ENCODE data around the gene EED. TPM values are rescaled to one million over a fixed set of nuclear protein-coding genes. Genes with fewer than 3 reads are reported as not detected.

Gene EED
- total RNA-seq, 4 donors from 2014 or later: 25.5 to 46.0 (median 33.0) TPM

GRCh38 chr11:86259730-86260129 is 15.2 kb downstream of the EED start:
- Histone ChIP-seq H3K27me3 (no peaks in the 10 kb centered on the region), H3K27ac (no peak overlapping the region), H3K9me3 (no peaks in the 10 kb centered on the region), H3K4me3 (replicated peaks in 1 of 3) (no peak overlapping the region), H3K36me3 (peaks cover 8 to 9% of the 10 kb centered on the region in 2 donors), H3K4me1 (no peaks in the 10 kb centered on the region)
- intact Hi-C loops (cut with DNase I): no loop called here
- TF ChIP-seq POLR2A (IDR thresholded peaks at IDR 0.05) (no peak), CTCF (IDR thresholded peaks at IDR 0.05) (no peak)
- WGBS, 2 donors: 63 to 85% methylated on average over 1 of the region's 1 CpG
- DNase-seq: no peak

GRCh38 chr11:86261328-86261727 is 16.8 kb downstream of the EED start:
- Histone ChIP-seq H3K36me3 (peaks cover 8 to 9% of the 10 kb centered on the region in 2 donors), H3K27me3 (no peaks in the 10 kb centered on the region), H3K9me3 (no peaks in the 10 kb centered on the region), H3K4me3 (replicated peaks in 1 of 3) (no peak overlapping the region), H3K27ac (no peak overlapping the region), H3K4me1 (no peaks in the 10 kb centered on the region)
- no peak for DNase-seq
- TF ChIP-seq CTCF (IDR thresholded peaks at IDR 0.05) (no peak), POLR2A (IDR thresholded peaks at IDR 0.05) (no peak)
- intact Hi-C loops (cut with DNase I): no loop called here
- 93 to 100% methylated on average over 3 of the region's 3 CpGs for whole genome bisulfite sequencing, 2 donors

- H3K36me3 ChIP-seq: peaks cover 8 to 9% of the 10 kb centered on the region in 2 donors
- no peak overlapping the region for H3K4me3 ChIP-seq (replicated peaks in 1 of 3)
- no peak for DNase-seq
- WGBS, 2 donors: 85 to 91% methylated on average over 6 of the region's 6 CpGs
- intact Hi-C loops (cut with DNase I): no loop called here
- H3K27ac ChIP-seq: no peak overlapping the region
- no peaks in the 10 kb centered on the region for H3K4me1 ChIP-seq
- no peaks in the 10 kb centered on the region for H3K9me3 ChIP-seq
- no peaks in the 10 kb centered on the region for H3K27me3 ChIP-seq
- no peak for TF ChIP-seq POLR2A (IDR thresholded peaks at IDR 0.05)
- TF ChIP-seq CTCF (IDR thresholded peaks at IDR 0.05): no peak
Observed at GRCh38 chr11:86262387-86262786, 17.8 kb downstream of the EED start.

- DNase-seq: no peak
- H3K27ac ChIP-seq: no peak overlapping the region
- TF ChIP-seq CTCF (IDR thresholded peaks at IDR 0.05) (no peak), POLR2A (IDR thresholded peaks at IDR 0.05) (no peak)
- peaks cover 0 to 3% of the 10 kb centered on the region in 2 donors for H3K36me3 ChIP-seq
- no peaks in the 10 kb centered on the region for H3K4me1 ChIP-seq
- no peaks in the 10 kb centered on the region for H3K27me3 ChIP-seq
- no peak overlapping the region for H3K4me3 ChIP-seq (replicated peaks in 1 of 3)
- 98 to 100% methylated on average over 2 of the region's 2 CpGs for WGBS, 2 donors
- intact Hi-C loops (cut with DNase I): no loop called here
- no peaks in the 10 kb centered on the region for H3K9me3 ChIP-seq
Observed at GRCh38 chr11:86264649-86265048, 20.1 kb downstream of the EED start.

GRCh38 chr11:86265194-86265593 is 20.6 kb downstream of the EED start:
- no peaks in the 10 kb centered on the region for H3K4me1 ChIP-seq
- intact Hi-C loops (cut with DNase I): no loop called here
- H3K36me3 ChIP-seq: peaks cover 0 to 3% of the 10 kb centered on the region in 2 donors
- no peak overlapping the region for H3K27ac ChIP-seq
- H3K4me3 ChIP-seq (replicated peaks in 1 of 3): no peak overlapping the region
- TF ChIP-seq POLR2A (IDR thresholded peaks at IDR 0.05): no peak
- TF ChIP-seq CTCF (IDR thresholded peaks at IDR 0.05): no peak
- H3K27me3 ChIP-seq: no peaks in the 10 kb centered on the region
- no peak for DNase-seq
- no peaks in the 10 kb centered on the region for H3K9me3 ChIP-seq

Data from thyroid gland (tissue), 4 donors.